Measurements from ENCODE around the gene UPK3BL1. TPM values are rescaled to one million over a fixed set of nuclear protein-coding genes. Genes with fewer than 3 reads are reported as not detected.
"Not testable (repeated sequence)": the region's sequence is repeated elsewhere in the genome, so short reads cannot be mapped to it uniquely, and the experiment has no call there.

UPK3BL1 gene
- polyA plus RNA-seq, 1 of the 3 experiments (the other 2 are of a cell fraction), result 16.5 TPM

- H4K20me1 ChIP-seq (ENCODE audit: insufficient read depth); H3K4me1 ChIP-seq (ENCODE audit: control insufficient read depth in 1 of 2, insufficient read depth in 2 of 2, low read depth in 1 of 2, low read length in 1 of 2); CTCF ChIA-PET; H3K27ac ChIP-seq (ENCODE audit: low read depth in 2 of 2, low read length in 1 of 2); H3K9me2 ChIP-seq; POLR2A ChIA-PET; H3F3A ChIP-seq (replicated peaks; ENCODE audit: insufficient read depth); H3K36me3 ChIP-seq (replicated peaks in 1 of 2; ENCODE audit: control insufficient read depth in 1 of 2, insufficient read depth in 2 of 2, low read length in 1 of 2); H3K9ac ChIP-seq; H3K4me2 ChIP-seq; H3K79me2 ChIP-seq (ENCODE audit: insufficient read depth); DNase-seq; H3K27me3 ChIP-seq (ENCODE audit: insufficient read depth); H3K9me3 ChIP-seq; H2AFZ ChIP-seq (ENCODE audit: low read depth); H3K4me3 ChIP-seq (ENCODE audit: low read depth in 2 of 2, low read length in 1 of 2): not testable (repeated sequence)
- WGBS (ENCODE audit: low lambda C conversion rate), result no CpG with 5 or more reads among the region's 68 CpGs
Observed at GRCh38 chr7:102593637-102594334, 48.8 kb downstream of the UPK3BL1 start.

GRCh38 chr7:102592477-102593019 is 50.0 kb downstream of the UPK3BL1 start:
- H4K20me1 ChIP-seq (ENCODE audit: insufficient read depth); POLR2A ChIA-PET; H3F3A ChIP-seq (replicated peaks; ENCODE audit: insufficient read depth); H3K4me3 ChIP-seq (ENCODE audit: low read depth in 2 of 2, low read length in 1 of 2); H3K27me3 ChIP-seq (ENCODE audit: insufficient read depth); CTCF ChIA-PET; H3K9ac ChIP-seq; H3K9me2 ChIP-seq; H3K79me2 ChIP-seq (ENCODE audit: insufficient read depth); H3K36me3 ChIP-seq (replicated peaks in 1 of 2; ENCODE audit: control insufficient read depth in 1 of 2, insufficient read depth in 2 of 2, low read length in 1 of 2); H3K4me1 ChIP-seq (ENCODE audit: control insufficient read depth in 1 of 2, insufficient read depth in 2 of 2, low read depth in 1 of 2, low read length in 1 of 2); H3K27ac ChIP-seq (ENCODE audit: low read depth in 2 of 2, low read length in 1 of 2); DNase-seq; H3K9me3 ChIP-seq; H2AFZ ChIP-seq (ENCODE audit: low read depth); H3K4me2 ChIP-seq: not testable (repeated sequence)
- WGBS (ENCODE audit: low lambda C conversion rate), result 76% methylated on average over 9 of the region's 26 CpGs

GRCh38 chr7:102589857-102590256 is 52.7 kb downstream of the UPK3BL1 start:
- H3K9me3 ChIP-seq; H3K4me3 ChIP-seq (ENCODE audit: low read depth in 2 of 2, low read length in 1 of 2); H3K27me3 ChIP-seq (ENCODE audit: insufficient read depth); H3K27ac ChIP-seq (ENCODE audit: low read depth in 2 of 2, low read length in 1 of 2); POLR2A ChIA-PET; H3F3A ChIP-seq (replicated peaks; ENCODE audit: insufficient read depth); CTCF ChIA-PET; H3K36me3 ChIP-seq (replicated peaks in 1 of 2; ENCODE audit: control insufficient read depth in 1 of 2, insufficient read depth in 2 of 2, low read length in 1 of 2); H3K79me2 ChIP-seq (ENCODE audit: insufficient read depth); H3K4me1 ChIP-seq (ENCODE audit: control insufficient read depth in 1 of 2, insufficient read depth in 2 of 2, low read depth in 1 of 2, low read length in 1 of 2); DNase-seq; H3K9ac ChIP-seq; H3K9me2 ChIP-seq; H4K20me1 ChIP-seq (ENCODE audit: insufficient read depth); H2AFZ ChIP-seq (ENCODE audit: low read depth); H3K4me2 ChIP-seq: not testable (repeated sequence)
- no CpG with 5 or more reads among the region's 9 CpGs for WGBS (ENCODE audit: low lambda C conversion rate)

Small RNAs within 50 kb of the gene (small RNA-seq; reads per million reads assigned to genes)
- 0 reads per million in 7 experiments for gene AC105052.3
- 0 reads per million in 7 experiments for gene UPK3BL1

Other genes starting within 250 kb of the UPK3BL1 start
- gene PRKRIP1, start 246.4 kb downstream of the UPK3BL1 start, polyA plus RNA-seq (2012; rRNA removed), result 41.2 and 55.0 TPM in 2 replicates
- gene ORAI2, start 209.2 kb downstream of the UPK3BL1 start, polyA plus RNA-seq (2012; rRNA removed), result 78.7 and 85.8 TPM in 2 replicates
- 13.7 and 18.1 TPM in 2 replicates for gene ALKBH4, start 177.9 kb downstream of the UPK3BL1 start, polyA plus RNA-seq (2012; rRNA removed)
- gene LRWD1, start 177.8 kb downstream of the UPK3BL1 start, polyA plus RNA-seq (2012; rRNA removed), result 44.9 and 53.2 TPM in 2 replicates
- 290 and 299 TPM in 2 replicates for gene POLR2J, start 163.9 kb downstream of the UPK3BL1 start, polyA plus RNA-seq (2012; rRNA removed)
- gene RASA4B, start 125.0 kb downstream of the UPK3BL1 start, polyA plus RNA-seq (2012; rRNA removed), result 15.5 and 19.5 TPM in 2 replicates
- 6.4 and 10.4 TPM in 2 replicates for gene UPK3BL2, start 99.1 kb downstream of the UPK3BL1 start, polyA plus RNA-seq (2012; rRNA removed)
- gene SPDYE2, start 91.6 kb downstream of the UPK3BL1 start, polyA plus RNA-seq (2012; rRNA removed), result not detected in 2 replicates
- gene POLR2J3, start 70.2 kb downstream of the UPK3BL1 start, polyA plus RNA-seq (2012; rRNA removed), result 47.8 and 57.6 TPM in 2 replicates
- 29.2 and 31.7 TPM in 2 replicates for gene RASA4, start 26.0 kb downstream of the UPK3BL1 start, polyA plus RNA-seq (2012; rRNA removed)
- gene SPDYE2B, start 7.5 kb upstream of the UPK3BL1 start, polyA plus RNA-seq (2012; rRNA removed), result not detected in 2 replicates
- 3.5 and 4.8 TPM in 2 replicates for gene POLR2J2, start 28.9 kb upstream of the UPK3BL1 start, polyA plus RNA-seq (2012; rRNA removed)
- 12.8 and 17.0 TPM in 2 replicates for gene FAM185A, start 106.2 kb upstream of the UPK3BL1 start, polyA plus RNA-seq (2012; rRNA removed)

All from SK-N-SH (cell line).